SU-DHL-6 (cell line): Measurements from ENCODE around the gene DDX41.

Experiments
- CTCF ChIP-seq: fragments of 200-600 bp; sonication (generic); IDR thresholded peaks from one replicate; pipeline ENCODE4 v1.5.1; 2017; ENCODE audit warnings: antibody characterized with exemption, mild to moderate bottlenecking, low read length, moderate library complexity; ENCODE audit not compliant: insufficient read depth, poor library complexity, severe bottlenecking
- EZH2phosphoT487 ChIP-seq: fragments of 200-600 bp; sonication (generic), shearing (Covaris generic); conservative IDR thresholded peaks from 2 replicates; pipeline ENCODE4 v1.6.1; 2018; ENCODE audit warnings: mild to moderate bottlenecking, antibody characterized with exemption, low read length, moderate library complexity, mixed read lengths

DNA sequence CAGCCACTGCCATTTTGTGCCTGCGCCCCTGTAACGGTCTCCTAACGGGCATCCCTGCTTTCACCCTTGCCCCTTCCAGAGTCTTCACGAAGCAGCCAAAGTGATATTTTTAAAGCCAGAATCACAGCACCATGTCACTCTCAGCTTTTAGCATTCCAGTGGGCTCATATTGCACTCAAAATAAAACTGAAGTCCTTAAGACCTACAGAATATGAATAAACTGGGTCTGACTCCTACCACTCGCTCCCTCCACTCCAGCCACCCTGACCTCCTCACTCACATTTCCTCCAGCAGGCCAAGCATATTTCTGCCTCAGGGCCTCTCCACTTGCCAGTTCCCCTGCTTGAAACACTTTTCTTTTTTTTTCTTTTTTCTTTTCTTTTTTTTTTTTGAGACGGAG, 16.9 kb downstream of the DDX41 start:
- no peak for TF ChIP-seq CTCF
- TF ChIP-seq EZH2phosphoT487, result no peak
